Measurements from ENCODE around the gene TP53AIP1.

TP53AIP1 gene

DNA sequence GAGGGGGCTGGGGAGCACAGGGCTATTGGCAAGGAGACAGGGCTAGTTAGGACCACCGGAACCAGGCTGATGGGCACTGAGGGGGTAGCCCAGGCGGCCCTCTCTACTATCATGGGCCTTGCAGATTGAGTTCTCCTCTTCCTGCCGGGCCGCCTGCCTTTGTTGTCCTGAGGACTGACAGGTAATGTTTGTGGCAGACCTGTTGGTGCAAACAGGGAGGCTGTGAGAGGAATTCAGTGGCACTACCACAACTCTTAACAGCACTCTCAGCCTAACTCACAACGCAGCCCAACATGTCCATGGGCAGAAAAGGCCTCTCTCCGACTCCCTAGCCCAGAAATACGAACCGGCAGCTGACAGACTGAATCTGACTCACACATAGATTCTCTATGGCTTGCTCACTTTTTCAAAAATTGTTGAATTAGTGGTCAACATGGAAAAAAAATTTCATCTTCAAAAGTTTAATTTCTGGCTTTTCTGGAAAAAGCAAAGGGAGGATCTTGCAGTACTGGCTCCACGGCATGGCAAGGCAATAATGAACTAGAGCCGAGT, 40.1 kb downstream of the TP53AIP1 start:
- H3K4me3 ChIP-seq (ENCODE audit: low read length), result no peak overlapping the region
- DNase-seq (ENCODE audit: low read depth), result peak; percentile 50
- TF ChIP-seq, protein P1, sequence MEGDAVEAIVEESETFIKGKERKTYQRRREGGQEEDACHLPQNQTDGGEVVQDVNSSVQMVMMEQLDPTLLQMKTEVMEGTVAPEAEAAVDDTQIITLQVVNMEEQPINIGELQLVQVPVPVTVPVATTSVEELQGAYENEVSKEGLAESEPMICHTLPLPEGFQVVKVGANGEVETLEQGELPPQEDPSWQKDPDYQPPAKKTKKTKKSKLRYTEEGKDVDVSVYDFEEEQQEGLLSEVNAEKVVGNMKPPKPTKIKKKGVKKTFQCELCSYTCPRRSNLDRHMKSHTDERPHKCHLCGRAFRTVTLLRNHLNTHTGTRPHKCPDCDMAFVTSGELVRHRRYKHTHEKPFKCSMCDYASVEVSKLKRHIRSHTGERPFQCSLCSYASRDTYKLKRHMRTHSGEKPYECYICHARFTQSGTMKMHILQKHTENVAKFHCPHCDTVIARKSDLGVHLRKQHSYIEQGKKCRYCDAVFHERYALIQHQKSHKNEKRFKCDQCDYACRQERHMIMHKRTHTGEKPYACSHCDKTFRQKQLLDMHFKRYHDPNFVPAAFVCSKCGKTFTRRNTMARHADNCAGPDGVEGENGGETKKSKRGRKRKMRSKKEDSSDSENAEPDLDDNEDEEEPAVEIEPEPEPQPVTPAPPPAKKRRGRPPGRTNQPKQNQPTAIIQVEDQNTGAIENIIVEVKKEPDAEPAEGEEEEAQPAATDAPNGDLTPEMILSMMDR (conservative IDR thresholded peaks at IDR 0.05; ENCODE audit: low read length), result no peak

DNA sequence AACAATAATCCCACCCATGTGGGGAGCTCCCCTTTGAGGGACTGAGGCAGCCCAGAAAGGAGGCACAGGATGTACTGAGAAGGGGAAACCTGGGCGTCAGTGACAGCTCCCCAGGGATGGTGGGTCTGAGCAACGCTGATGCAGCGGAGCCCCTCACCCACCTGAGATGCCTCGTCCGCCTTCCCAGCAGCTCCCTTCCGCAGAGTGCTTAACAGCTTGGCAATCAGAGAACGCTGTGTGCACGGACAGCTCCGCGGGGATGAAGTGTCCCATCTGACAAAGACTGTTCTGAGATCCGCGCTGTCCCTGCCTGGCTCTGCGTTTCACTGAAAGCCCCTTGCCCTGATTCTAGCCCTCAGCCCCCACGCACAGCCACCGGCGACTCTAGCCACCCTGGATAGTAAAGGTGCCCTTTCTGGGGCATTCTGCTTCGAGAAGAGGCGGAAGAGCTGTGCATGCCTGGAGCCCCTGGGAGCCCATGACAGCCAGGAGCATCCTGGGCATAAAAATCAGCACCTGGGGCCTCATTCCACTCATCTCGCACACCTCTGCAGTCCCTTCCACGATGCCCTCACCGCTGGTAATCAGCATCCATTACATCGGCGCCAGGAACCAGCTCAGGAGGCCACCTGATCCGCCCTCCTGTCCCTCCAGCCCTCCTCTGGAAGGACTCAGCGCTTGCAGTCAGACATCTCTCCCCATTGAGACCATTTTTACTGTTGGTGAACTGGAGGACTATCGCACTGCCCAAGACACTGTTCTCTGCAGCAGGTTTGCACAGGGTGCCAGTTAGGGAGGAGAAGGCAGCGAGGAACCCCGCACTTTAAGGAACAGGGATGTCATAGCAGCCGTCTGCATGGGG, 40.8 kb downstream of the TP53AIP1 start:
- no peak overlapping the region for H3K4me3 ChIP-seq (ENCODE audit: low read length)
- DNase-seq (ENCODE audit: low read depth), result no peak
- TF ChIP-seq, protein P1 (conservative IDR thresholded peaks at IDR 0.05; ENCODE audit: low read length), result no peak

DNA sequence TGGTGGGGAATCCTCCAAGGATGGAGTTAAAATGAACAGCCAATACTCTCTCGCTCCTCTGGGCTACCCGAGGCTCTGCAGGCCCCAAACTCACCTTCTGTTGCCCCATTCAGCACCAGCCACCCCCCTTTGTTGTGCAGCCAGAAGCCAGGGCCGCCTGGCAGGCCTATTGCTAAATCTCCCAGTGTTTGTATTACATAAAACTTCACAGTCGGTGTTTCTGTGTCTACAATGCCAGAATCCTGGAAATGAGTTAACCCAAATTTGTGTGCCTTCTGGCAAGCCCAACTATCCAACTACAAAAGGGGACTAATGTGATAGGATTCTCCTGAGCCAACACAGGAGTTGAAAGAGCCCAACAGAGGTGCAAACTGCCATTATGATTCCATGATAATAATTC, 42.2 kb downstream of the TP53AIP1 start:
- TF ChIP-seq, protein P1 (conservative IDR thresholded peaks at IDR 0.05; ENCODE audit: low read length), result no peak
- no peak overlapping the region for H3K4me3 ChIP-seq (ENCODE audit: low read length)
- no peak for DNase-seq (ENCODE audit: low read depth)

DNA sequence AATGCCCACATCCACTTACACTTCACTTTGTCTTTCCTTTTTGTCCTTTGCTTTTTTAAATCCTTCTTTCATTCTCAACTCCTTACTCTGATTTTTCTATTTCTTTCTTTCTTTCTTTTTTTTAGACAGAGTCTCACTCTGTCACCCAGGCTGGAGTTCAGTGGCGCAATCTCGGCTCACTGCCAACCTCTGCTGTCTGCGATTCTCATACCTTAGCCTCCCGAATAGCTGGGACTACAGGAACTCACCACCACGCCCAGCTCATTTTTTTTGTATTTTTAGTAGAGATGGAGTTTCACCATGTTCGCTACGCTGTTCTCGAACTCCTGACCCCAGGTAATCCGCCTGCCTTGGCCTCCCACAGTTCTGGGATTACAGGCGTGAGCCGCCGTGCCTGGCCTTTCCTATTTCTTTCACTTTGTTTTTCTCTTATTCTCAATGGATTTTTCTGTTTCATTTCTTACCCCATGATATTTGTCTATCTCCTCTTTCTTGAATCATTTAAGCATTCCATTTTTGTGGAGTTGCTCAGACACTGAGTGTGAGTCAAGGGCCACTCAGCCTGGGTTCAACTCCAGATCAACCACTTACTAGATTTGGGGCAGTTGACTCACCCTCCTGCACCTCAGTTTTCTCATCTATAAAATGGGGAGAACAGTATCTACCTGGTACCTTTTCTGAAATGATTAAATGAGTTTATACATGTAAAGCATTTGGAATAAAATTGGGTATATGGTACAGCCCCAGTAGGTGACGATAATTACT, 43.9 kb downstream of the TP53AIP1 start:
- peak; percentile 24 for DNase-seq (ENCODE audit: low read depth)
- TF ChIP-seq, protein P1 (conservative IDR thresholded peaks at IDR 0.05; ENCODE audit: low read length), result no peak
- H3K4me3 ChIP-seq (ENCODE audit: low read length), result no peak overlapping the region

DNA sequence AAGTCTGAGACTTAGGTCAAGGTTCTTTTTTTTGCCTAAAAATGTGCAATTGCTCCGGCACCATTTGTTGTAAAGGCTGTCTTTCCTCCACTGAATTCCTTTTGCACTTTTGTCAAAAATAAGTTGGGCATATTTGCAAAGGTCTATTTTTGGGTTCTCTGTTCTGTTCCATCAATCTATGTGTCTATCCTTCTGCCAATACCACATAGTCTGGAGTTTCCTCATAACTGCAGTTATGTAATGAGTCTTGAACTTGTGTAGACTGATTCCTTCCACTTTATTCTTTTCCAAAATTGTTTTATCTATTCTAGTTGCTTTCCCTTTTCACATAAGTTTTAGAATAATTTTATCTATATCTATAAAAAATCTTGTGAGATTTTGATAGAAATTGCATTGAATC, 44.8 kb downstream of the TP53AIP1 start:
- TF ChIP-seq, protein P1 (conservative IDR thresholded peaks at IDR 0.05; ENCODE audit: low read length), result no peak
- DNase-seq (ENCODE audit: low read depth), result peak; percentile 25
- H3K4me3 ChIP-seq (ENCODE audit: low read length), result no peak overlapping the region

DNA sequence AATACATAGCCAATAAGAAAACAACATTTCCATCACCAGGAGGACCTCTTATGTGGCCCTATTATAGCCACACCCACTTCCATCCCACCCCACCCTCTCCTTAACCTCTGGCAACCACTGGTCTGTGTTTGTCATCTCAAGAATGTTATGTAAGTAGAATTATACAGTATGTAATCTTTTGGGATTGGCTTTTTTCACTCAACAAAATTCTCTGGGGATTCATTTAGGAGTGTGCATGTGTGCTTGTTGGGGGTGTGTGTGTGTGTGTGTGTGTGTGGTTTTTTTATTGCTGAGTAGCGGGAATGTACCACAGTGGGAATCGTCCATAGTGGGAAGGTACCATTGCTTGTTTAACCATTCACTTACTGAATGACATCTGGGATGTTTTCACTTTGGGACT, 46.3 kb downstream of the TP53AIP1 start:
- peak; percentile 64 for DNase-seq (ENCODE audit: low read depth)
- no peak overlapping the region for H3K4me3 ChIP-seq (ENCODE audit: low read length)
- TF ChIP-seq, protein P1 (conservative IDR thresholded peaks at IDR 0.05; ENCODE audit: low read length), result no peak
